MCF 10A (cell line): ENCODE results near the gene HOXD9. TPM values are rescaled to one million over a fixed set of nuclear protein-coding genes. Genes with fewer than 3 reads are reported as not detected.

Experiments
- Bru-seq: library from RNA; stranded (reverse); fragments of 400-500 nt; gene quantifications from one replicate; lab custom pipeline; 2021; lab: Mats Ljungman, UMichigan
- BruChase-seq, 2 experiments: library from RNA; stranded (reverse); fragments of 400-500 nt; gene quantifications; one replicate each; lab custom pipeline; 2021; lab: Mats Ljungman, UMichigan
- BruUV-seq: library from RNA; stranded (reverse); fragments of 400-500 nt; replicated peaks from 2 replicates; lab custom pipeline; 2021; lab: Mats Ljungman, UMichigan
- CTCF ChIA-PET: fragments of 300-600 bp; sonication (Branson Sonifier 250); formaldehyde crosslinking; extraction: SDS; loops from one replicate; lab custom pipeline; 2021; ENCODE audit warnings: antibody characterized with exemption, inconsistent platforms; lab: Yijun Ruan, JAX
- POLR2A ChIA-PET: fragments of 300-600, 350-650 bp; sonication (Branson Sonifier 250); formaldehyde crosslinking; extraction: SDS; loops from one replicate; lab custom pipeline; 2020; ENCODE audit warnings: antibody characterized with exemption, inconsistent platforms; lab: Yijun Ruan, JAX
- DNase-seq: peaks from one replicate; pipeline ENCODE4 v3.0.0-alpha.2; 2018; ENCODE audit not compliant: unreplicated experiment
- H3K27ac Mint-ChIP-seq: one replicate; pipeline ENCODE4 v1.8.0; 2022; ENCODE audit warnings: mild to moderate bottlenecking, low read depth, mixed read lengths; ENCODE audit not compliant: unreplicated experiment
- H3K27me3 Mint-ChIP-seq: one replicate; pipeline ENCODE4 v1.8.0; 2022; ENCODE audit warnings: mixed read lengths; ENCODE audit not compliant: insufficient read depth, unreplicated experiment
- H3K36me3 Mint-ChIP-seq: one replicate; pipeline ENCODE4 v1.8.0; 2022; ENCODE audit warnings: mild to moderate bottlenecking, moderate library complexity, mixed read lengths; ENCODE audit not compliant: insufficient read depth, unreplicated experiment
- H3K4me1 Mint-ChIP-seq: one replicate; pipeline ENCODE4 v1.8.0; 2022; ENCODE audit warnings: mixed read lengths; ENCODE audit not compliant: insufficient read depth, unreplicated experiment
- H3K4me3 Mint-ChIP-seq: one replicate; pipeline ENCODE4 v1.8.0; 2022; ENCODE audit warnings: mild to moderate bottlenecking, moderate library complexity, mixed read lengths; ENCODE audit not compliant: unreplicated experiment
- H3K9me3 Mint-ChIP-seq: one replicate; pipeline ENCODE4 v1.8.0; 2022; ENCODE audit warnings: mixed read lengths; ENCODE audit not compliant: unreplicated experiment
- intact Hi-C: fragments of 100-400 bp; cut with micrococcal nuclease; formaldehyde crosslinking; loops from 2 replicates; pipeline ENCODE4 v1.14.1; 2022
- long read RNA-seq: library from polyadenylated mRNA; stranded (forward); transcript quantifications from one replicate; pipeline ENCODE4 v2.0.0, GENCODE V29; 2022
- total RNA-seq: library from RNA; stranded (reverse); gene quantifications from 2 replicates; pipeline ENCODE4 v1.2.3, GENCODE V29; 2022
- TF ChIP-seq, protein P1 (sequence below): fragments of 200-600 bp; IDR thresholded peaks from one replicate; pipeline ENCODE4 v1.8.0; 2022; ENCODE audit warnings: antibody characterized with exemption, mild to moderate bottlenecking; ENCODE audit not compliant: unreplicated experiment

HOXD9 gene
- total RNA-seq (not detected in 2 replicates), Bru-seq, nascent RNA (not detected), BruChase-seq, experiment 1, labeled RNA remaining after a 6-hour chase (not detected), BruChase-seq, experiment 2, labeled RNA remaining after a 2-hour chase (not detected)
- long read RNA-seq: 0 reads

DNA sequence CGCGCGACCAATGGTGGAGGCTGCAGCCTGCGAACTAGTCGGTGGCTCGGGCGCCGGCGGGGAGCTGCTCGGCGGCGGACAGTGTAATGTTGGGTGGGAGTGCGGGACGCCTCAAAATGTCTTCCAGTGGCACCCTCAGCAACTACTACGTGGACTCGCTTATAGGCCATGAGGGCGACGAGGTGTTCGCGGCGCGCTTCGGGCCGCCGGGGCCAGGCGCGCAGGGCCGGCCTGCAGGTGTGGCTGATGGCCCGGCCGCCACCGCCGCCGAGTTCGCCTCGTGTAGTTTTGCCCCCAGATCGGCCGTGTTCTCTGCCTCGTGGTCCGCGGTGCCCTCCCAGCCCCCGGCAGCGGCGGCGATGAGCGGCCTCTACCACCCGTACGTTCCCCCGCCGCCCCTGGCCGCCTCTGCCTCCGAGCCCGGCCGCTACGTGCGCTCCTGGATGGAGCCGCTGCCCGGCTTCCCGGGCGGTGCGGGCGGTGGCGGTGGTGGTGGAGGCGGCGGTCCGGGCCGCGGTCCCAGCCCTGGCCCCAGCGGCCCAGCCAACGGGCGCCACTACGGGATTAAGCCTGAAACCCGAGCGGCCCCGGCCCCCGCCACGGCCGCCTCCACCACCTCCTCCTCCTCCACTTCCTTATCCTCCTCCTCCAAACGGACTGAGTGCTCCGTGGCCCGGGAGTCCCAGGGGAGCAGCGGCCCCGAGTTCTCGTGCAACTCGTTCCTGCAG, at the start of gene HOXD9:
Gene HOXD9, plus strand, starts transcription at position 37 of the 728 bp plus-strand sequence. Its CDS starts 50 bp downstream, at position 87.
- Mint-ChIP-seq H3K27me3 (peaks cover 41% of the 10 kb centered on the region), H3K36me3 (no peaks in the 10 kb centered on the region), H3K4me1 (no peaks in the 10 kb centered on the region), H3K27ac (no peak within 1 kb of the TSS), H3K9me3 (no peaks in the 10 kb centered on the region), H3K4me3 (no peak within 1 kb of the TSS)
- intact Hi-C loops: no loop called here
- no peak for DNase-seq
- BruUV-seq: no TSS peak
- ChIA-PET CTCF (interaction anchor here (0.7 to 3.3 kb wide), 6 partner anchors 12 to 1702 kb away, joined by 3 to 17 read pairs (median 3); no protein-coding TSS in a partner anchor), POLR2A (no interaction called here)
- TF ChIP-seq, protein P1, sequence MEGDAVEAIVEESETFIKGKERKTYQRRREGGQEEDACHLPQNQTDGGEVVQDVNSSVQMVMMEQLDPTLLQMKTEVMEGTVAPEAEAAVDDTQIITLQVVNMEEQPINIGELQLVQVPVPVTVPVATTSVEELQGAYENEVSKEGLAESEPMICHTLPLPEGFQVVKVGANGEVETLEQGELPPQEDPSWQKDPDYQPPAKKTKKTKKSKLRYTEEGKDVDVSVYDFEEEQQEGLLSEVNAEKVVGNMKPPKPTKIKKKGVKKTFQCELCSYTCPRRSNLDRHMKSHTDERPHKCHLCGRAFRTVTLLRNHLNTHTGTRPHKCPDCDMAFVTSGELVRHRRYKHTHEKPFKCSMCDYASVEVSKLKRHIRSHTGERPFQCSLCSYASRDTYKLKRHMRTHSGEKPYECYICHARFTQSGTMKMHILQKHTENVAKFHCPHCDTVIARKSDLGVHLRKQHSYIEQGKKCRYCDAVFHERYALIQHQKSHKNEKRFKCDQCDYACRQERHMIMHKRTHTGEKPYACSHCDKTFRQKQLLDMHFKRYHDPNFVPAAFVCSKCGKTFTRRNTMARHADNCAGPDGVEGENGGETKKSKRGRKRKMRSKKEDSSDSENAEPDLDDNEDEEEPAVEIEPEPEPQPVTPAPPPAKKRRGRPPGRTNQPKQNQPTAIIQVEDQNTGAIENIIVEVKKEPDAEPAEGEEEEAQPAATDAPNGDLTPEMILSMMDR: no peak

DNA sequence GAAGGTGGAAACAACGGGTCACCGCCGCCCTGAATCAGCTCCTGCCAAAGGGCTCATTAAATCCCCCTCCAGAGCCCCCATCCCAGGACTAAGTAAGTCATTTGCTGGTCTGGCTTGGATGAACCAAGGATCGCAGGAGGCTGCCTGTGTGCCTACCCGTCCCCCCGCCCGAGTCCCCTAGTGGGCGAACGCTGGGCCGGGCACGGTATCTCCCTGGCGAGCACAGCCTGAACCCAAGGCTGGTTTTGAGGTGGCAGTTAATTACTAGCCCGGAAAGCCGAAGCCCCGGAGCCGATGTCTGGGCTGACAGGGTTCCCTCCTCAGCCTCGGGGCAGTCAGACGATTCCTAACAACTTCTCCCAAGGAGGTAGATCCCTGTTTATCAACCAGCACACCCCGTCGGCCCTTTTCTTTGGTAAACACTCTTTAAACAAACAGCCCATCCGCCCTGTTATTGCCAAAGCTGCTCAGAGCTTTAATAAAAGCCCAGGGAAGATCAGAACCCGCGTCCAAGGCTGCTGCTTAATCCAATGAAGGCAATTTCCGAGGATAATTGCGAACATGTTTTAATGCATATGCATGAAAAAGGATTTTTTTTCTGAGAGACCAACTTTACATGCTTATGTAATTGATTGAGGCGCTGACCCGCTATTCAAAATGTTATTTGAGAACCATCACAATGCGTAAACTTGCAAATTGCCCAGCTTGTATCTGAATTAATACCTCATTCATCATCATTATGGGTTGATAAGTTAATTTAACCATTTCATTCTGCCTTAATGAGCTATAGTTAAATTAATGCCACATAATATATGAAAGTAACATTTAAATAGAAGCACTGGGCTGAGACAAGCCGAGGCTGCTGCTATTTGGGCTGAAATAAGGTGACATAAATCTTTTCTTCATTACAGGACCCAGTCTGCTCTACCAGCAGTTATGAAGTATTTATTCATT, 49.3 kb upstream of the HOXD9 start:
- BruUV-seq: no TSS peak
- H3K9me3 Mint-ChIP-seq: no peaks in the 10 kb centered on the region
- H3K36me3 Mint-ChIP-seq: no peaks in the 10 kb centered on the region
- intact Hi-C loops: no loop called here
- peaks cover 69% of the 10 kb centered on the region for H3K27me3 Mint-ChIP-seq
- DNase-seq: no peak
- H3K4me1 Mint-ChIP-seq: no peaks in the 10 kb centered on the region
- TF ChIP-seq, protein P1: no peak
- no peak overlapping the region for H3K4me3 Mint-ChIP-seq
- ChIA-PET POLR2A (interaction anchor here (1.0 kb wide), 1 partner anchor 12 kb away, joined by 3 read pairs; no protein-coding TSS in a partner anchor), CTCF (interaction anchor here (0.6 to 2.9 kb wide), 7 partner anchors 12 to 763 kb away, joined by 3 to 8 read pairs (median 3); no protein-coding TSS in a partner anchor)
- H3K27ac Mint-ChIP-seq: no peak overlapping the region

DNA sequence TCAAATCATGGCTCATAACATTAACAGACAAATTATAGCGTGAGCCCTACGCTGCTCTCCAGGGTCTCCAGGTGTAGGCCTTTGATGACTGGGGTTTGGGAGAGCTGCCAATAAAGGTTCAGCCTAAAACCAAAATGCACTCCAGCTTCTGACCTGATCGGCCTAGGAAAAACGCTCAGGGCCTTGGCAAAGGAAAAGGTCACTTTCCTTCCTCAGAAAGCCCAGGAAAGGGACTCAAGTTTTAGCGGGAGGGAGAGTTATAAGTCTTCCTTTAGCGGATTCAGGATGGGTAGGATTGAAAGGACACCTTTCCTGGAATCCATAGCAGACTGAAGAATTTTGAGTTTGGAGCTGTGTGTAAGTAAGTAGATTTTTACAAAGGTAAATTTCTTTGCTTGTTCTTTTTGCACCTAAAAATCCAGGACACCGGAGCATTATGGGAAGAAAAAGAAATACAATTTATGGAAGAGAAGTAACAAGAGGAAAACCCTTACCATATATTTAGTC, 47.5 kb upstream of the HOXD9 start:
- H3K27me3 Mint-ChIP-seq: peaks cover 87% of the 10 kb centered on the region
- H3K36me3 Mint-ChIP-seq: no peaks in the 10 kb centered on the region
- intact Hi-C loops: no loop called here
- DNase-seq: no peak
- POLR2A ChIA-PET: no interaction called here
- H3K4me1 Mint-ChIP-seq: no peaks in the 10 kb centered on the region
- H3K4me3 Mint-ChIP-seq: no peak overlapping the region
- CTCF ChIA-PET: interaction anchor here (0.5 to 2.7 kb wide), 5 partner anchors 9 to 710 kb away, joined by 3 to 8 read pairs (median 4); no protein-coding TSS in a partner anchor
- H3K9me3 Mint-ChIP-seq: peaks cover 5% of the 10 kb centered on the region
- no peak overlapping the region for H3K27ac Mint-ChIP-seq
- BruUV-seq: no TSS peak
- TF ChIP-seq, protein P1: no peak
